GM12873 (cell line): ENCODE results near the gene ADAMTS12.

ENCODE experiments used
- CTCF ChIP-seq: IDR thresholded peaks from 2 replicates; pipeline ENCODE4 v1.5.1; 2012; ENCODE audit warnings: low read depth, mild to moderate bottlenecking, moderate library complexity, low read length, control low read depth; ENCODE audit not compliant: insufficient read depth; ENCODE audit errors: missing control alignments

Gene ADAMTS12

DNA sequence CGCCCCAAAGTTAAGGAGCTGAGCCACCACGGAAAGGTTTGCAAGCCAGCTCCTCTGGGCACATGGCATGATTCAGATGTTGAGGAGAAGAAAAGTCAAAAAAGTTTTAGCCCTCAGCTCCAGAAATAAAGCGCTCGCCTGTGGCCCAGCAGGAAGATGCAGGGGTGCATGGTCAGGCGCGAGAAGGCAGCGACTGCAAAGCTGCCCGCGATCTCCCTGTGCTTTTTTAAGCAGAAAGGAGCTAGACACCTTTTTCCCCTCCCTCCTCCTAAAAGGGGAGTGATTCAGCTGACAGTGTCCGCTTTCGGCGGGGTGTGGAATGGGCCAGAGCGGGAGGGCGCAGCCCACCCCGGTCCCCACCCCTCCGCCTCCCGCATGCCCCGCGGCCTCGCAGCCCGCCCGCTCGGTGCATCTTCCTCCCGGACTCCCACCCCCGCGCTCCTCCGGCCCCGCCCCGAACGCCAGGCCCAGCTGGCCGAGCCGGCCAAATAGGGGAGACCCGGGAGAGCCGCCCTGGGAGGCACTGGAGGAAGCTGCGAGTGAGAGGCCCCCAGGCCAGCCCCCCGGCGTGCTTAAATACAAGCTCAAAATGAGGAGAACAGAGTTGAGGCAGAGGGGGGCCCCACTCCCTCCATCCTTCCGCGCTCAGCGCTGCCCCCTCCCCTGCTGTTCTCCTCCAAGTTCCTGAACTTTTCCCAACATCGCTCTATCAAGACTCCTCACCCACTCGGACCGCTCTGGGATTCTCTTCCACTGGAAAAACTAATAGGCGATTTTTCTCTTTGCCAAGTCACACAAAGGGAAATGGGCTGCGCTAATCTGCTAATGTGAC is at the start of gene ADAMTS12:
ADAMTS12 (minus strand) TSS at position 203 of the 832 bp plus-strand sequence; CDS start at position 69, 134 bp downstream.
- TF ChIP-seq CTCF = no peak

- TF ChIP-seq CTCF = no peak
Observed at GRCh38 chr5:33941090-33941489, 49.3 kb upstream of the ADAMTS12 start.

DNA sequence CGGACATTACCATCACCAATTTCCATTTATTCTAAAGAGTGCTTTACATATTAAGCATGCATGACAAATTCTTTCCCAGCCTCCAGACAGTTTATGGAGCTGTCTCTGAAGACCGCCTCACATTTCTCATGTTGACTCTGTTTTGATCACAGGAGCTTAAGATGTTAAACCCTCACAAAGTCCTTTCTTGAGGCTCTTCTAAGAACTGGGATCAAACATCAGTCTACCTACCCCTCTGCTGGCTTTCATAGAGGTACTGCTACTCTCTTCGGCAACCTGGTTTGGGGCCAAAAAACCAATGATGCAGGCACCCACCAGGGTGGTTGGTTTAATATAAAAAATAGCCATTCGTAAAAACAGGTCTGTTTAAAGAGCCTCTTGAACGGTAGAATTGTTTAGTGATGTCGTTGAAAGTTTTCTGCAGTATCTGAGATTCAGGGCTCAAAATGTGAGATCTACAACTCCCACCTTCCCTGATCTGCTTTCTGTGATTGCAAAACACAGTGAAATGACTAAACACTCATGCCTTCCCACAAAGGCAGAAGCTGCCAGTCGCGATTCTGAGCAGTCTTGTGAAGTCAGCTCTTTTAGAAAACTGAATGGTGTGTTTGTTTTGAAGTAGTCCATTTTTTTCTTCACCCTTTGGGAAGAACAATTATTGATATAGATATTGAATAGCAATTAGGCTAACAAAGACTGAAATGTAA is 47.9 kb upstream of the ADAMTS12 start:
- TF ChIP-seq CTCF = no peak

- no peak for TF ChIP-seq CTCF
Observed at GRCh38 chr5:33938881-33939280, 47.1 kb upstream of the ADAMTS12 start.

DNA sequence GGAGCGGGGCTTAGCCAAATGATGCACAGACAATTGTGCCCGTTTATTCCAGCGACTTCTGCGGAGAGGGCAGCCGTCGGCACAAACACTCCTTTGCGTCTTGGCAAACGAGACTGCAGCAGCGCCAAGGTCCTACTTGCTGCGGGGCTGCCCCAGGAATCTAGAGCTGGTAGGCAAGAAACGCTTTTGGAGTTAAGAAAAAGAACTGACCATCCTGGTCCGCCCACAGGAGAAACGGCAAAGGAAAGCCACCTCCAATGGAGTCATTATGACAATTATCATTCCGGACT is 46.7 kb upstream of the ADAMTS12 start:
- no peak for TF ChIP-seq CTCF

DNA sequence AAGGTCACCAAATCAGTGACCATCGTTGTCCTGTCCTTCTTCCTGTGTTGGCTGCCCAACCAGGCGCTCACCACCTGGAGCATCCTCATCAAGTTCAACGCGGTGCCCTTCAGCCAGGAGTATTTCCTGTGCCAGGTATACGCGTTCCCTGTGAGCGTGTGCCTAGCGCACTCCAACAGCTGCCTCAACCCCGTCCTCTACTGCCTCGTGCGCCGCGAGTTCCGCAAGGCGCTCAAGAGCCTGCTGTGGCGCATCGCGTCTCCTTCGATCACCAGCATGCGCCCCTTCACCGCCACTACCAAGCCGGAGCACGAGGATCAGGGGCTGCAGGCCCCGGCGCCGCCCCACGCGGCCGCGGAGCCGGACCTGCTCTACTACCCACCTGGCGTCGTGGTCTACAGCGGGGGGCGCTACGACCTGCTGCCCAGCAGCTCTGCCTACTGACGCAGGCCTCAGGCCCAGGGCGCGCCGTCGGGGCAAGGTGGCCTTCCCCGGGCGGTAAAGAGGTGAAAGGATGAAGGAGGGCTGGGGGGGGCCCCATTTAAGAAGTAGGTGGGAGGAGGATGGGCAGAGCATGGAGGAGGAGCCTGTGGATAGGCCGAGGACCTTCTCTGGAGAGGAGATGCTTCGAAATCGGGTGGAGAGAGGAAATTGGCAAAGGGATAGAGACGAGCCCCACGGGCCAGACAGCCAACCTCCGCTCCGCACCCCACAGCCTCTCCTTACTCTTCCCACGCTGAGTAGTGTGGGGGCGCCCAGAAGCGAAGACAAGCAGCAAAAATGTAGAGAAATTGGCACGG is 46.1 kb upstream of the ADAMTS12 start:
- no peak for TF ChIP-seq CTCF
